ENCODE data around the gene CDH13.
A peak's percentile ranks its signal among the peaks of the same experiment; 100 is the strongest.

CDH13 gene

GRCh38 chr16:82935766-82936165 lies 309.0 kb downstream of the CDH13 start:
- H3K36me3 ChIP-seq (ENCODE audit: control insufficient read depth, insufficient read depth, low read length, severe bottlenecking), result no peaks in the 10 kb centered on the region
- peaks cover 3% of the 10 kb centered on the region for H3K9me3 ChIP-seq (ENCODE audit: control insufficient read depth, low read length)
- H3K4me3 ChIP-seq (ENCODE audit: low read length), result no peak overlapping the region
- no peaks in the 10 kb centered on the region for H3K4me1 ChIP-seq (ENCODE audit: control insufficient read depth, insufficient read depth, low read length)
- H3K9ac ChIP-seq (ENCODE audit: low read length), result no peak overlapping the region
- no peaks in the 10 kb centered on the region for H3K27me3 ChIP-seq (replicated peaks; ENCODE audit: control insufficient read depth, insufficient read depth, low read length)
- DNase-seq (ENCODE audit: low read depth), result no peak

GRCh38 chr16:82936941-82937551 lies 310.3 kb downstream of the CDH13 start:
- peak; percentile 42 for DNase-seq (ENCODE audit: low read depth)
- Histone ChIP-seq H3K9ac (ENCODE audit: low read length) (no peak overlapping the region), H3K4me3 (ENCODE audit: low read length) (no peak overlapping the region), H3K27me3 (replicated peaks; ENCODE audit: control insufficient read depth, insufficient read depth, low read length) (no peaks in the 10 kb centered on the region), H3K4me1 (ENCODE audit: control insufficient read depth, insufficient read depth, low read length) (no peaks in the 10 kb centered on the region), H3K36me3 (ENCODE audit: control insufficient read depth, insufficient read depth, low read length, severe bottlenecking) (no peaks in the 10 kb centered on the region), H3K9me3 (ENCODE audit: control insufficient read depth, low read length) (peaks cover 3% of the 10 kb centered on the region)

DNA sequence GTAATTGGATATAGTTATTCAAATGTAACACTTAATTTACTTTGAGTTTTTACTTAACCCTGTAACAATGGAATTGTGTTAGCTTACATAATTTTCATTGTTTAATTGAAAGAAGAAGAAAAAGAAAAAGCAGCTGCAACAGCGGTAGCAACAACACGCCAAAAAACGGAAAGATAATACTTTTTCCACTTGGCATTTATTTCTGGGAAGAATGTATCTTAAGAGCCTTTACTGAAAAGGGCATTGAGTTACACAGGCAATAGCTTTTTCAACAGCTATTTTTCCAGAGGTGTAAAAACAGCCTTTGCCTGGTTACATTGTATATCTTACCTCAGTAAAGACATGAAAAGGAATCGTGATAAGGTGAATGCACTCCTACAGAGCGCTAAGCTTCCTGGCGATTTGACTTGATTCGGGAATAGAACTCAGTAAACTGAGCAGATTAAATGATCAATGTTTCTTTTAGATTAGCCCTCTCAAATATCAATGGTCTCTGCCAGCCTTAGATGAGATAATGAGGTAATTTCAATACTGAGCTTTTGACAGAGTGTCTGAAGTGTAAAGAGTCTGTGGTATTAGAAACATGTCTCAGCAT lies 311.3 kb downstream of the CDH13 start:
- DNase-seq (ENCODE audit: low read depth), result no peak
- no peaks in the 10 kb centered on the region for H3K27me3 ChIP-seq (replicated peaks; ENCODE audit: control insufficient read depth, insufficient read depth, low read length)
- peaks cover under 1% of the 10 kb centered on the region for H3K4me1 ChIP-seq (ENCODE audit: control insufficient read depth, insufficient read depth, low read length)
- peaks cover 3% of the 10 kb centered on the region for H3K9me3 ChIP-seq (ENCODE audit: control insufficient read depth, low read length)
- H3K9ac ChIP-seq (ENCODE audit: low read length), result no peak overlapping the region
- no peak overlapping the region for H3K4me3 ChIP-seq (ENCODE audit: low read length)
- H3K36me3 ChIP-seq (ENCODE audit: control insufficient read depth, insufficient read depth, low read length, severe bottlenecking), result no peaks in the 10 kb centered on the region

DNA sequence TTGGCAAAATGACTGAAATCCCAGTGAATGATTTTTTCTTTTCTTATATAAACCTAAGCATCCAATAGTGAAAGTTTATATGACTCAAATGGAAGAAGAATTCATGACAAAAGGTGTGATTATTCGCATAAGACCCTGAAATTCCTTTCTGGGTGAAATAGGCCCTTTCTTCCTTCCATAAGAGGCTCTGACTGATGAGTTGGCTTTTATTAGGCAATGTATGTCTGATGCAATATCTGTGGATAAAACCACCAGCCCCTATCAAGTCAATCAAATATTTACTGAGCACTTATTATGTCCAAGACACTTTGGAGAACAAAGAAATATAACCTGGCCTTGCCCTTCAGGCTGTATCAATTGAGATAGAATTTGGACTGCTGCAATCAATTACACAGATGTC lies 316.6 kb downstream of the CDH13 start:
- no peaks in the 10 kb centered on the region for H3K9me3 ChIP-seq (ENCODE audit: control insufficient read depth, low read length)
- H3K4me1 ChIP-seq (ENCODE audit: control insufficient read depth, insufficient read depth, low read length), result peaks cover 12% of the 10 kb centered on the region
- no peaks in the 10 kb centered on the region for H3K36me3 ChIP-seq (ENCODE audit: control insufficient read depth, insufficient read depth, low read length, severe bottlenecking)
- peak; percentile 20 for DNase-seq (ENCODE audit: low read depth)
- no peaks in the 10 kb centered on the region for H3K27me3 ChIP-seq (replicated peaks; ENCODE audit: control insufficient read depth, insufficient read depth, low read length)
- H3K9ac ChIP-seq (ENCODE audit: low read length), result no peak overlapping the region
- H3K4me3 ChIP-seq (ENCODE audit: low read length), result no peak overlapping the region

GRCh38 chr16:82945420-82946101 lies 318.8 kb downstream of the CDH13 start:
- no peaks in the 10 kb centered on the region for H3K27me3 ChIP-seq (replicated peaks; ENCODE audit: control insufficient read depth, insufficient read depth, low read length)
- no peak overlapping the region for H3K4me3 ChIP-seq (ENCODE audit: low read length)
- peaks cover 12% of the 10 kb centered on the region for H3K4me1 ChIP-seq (ENCODE audit: control insufficient read depth, insufficient read depth, low read length)
- no peaks in the 10 kb centered on the region for H3K36me3 ChIP-seq (ENCODE audit: control insufficient read depth, insufficient read depth, low read length, severe bottlenecking)
- H3K9ac ChIP-seq (ENCODE audit: low read length), result no peak overlapping the region
- DNase-seq (ENCODE audit: low read depth), result no peak
- no peaks in the 10 kb centered on the region for H3K9me3 ChIP-seq (ENCODE audit: control insufficient read depth, low read length)

DNA sequence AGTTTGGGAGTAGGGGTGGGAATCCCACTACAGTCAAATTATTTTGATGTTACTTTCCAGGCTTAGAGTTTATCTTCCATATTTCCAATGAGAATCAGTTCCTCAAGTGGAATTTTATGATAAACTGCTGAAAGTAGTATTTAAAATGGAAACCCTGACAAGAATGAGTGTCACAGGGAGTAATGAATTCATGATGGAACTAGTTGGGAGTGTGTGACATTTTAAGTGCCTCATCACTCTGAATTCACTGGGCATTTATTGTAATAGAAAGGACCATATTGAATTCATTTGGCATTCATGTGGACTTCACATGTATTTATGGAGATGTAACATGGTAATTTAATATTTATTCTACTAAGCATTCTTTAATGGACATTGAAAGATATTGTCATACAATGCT lies 320.9 kb downstream of the CDH13 start:
- Histone ChIP-seq H3K9ac (ENCODE audit: low read length) (no peak overlapping the region), H3K27me3 (replicated peaks; ENCODE audit: control insufficient read depth, insufficient read depth, low read length) (no peaks in the 10 kb centered on the region), H3K9me3 (ENCODE audit: control insufficient read depth, low read length) (no peaks in the 10 kb centered on the region), H3K4me1 (ENCODE audit: control insufficient read depth, insufficient read depth, low read length) (peaks cover 12% of the 10 kb centered on the region), H3K36me3 (ENCODE audit: control insufficient read depth, insufficient read depth, low read length, severe bottlenecking) (no peaks in the 10 kb centered on the region), H3K4me3 (ENCODE audit: low read length) (no peak overlapping the region)
- DNase-seq (ENCODE audit: low read depth), result no peak

DNA sequence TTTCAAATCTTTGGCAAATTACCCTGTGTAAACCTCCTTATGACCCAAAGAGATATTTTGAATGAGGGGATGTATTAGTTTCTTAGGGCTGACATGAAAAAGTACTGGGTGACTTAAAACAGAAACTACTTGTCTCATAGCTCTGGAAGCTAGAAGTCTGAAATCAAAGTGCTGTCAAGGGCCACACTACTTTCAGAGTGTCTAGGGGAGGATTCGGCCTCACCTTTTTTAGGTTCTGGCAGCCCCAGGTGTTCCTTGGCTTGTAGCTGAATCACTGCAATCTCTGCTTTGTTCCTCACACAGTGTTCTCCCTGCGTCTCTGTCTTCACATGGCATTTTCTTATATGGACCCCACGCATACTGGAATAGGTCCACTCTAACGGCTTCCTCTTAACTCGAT lies 322.2 kb downstream of the CDH13 start:
- Histone ChIP-seq H3K27me3 (replicated peaks; ENCODE audit: control insufficient read depth, insufficient read depth, low read length) (no peaks in the 10 kb centered on the region), H3K4me3 (ENCODE audit: low read length) (no peak overlapping the region), H3K36me3 (ENCODE audit: control insufficient read depth, insufficient read depth, low read length, severe bottlenecking) (no peaks in the 10 kb centered on the region), H3K4me1 (ENCODE audit: control insufficient read depth, insufficient read depth, low read length) (peaks cover 1% of the 10 kb centered on the region), H3K9ac (ENCODE audit: low read length) (no peak overlapping the region), H3K9me3 (ENCODE audit: control insufficient read depth, low read length) (no peaks in the 10 kb centered on the region)
- no peak for DNase-seq (ENCODE audit: low read depth)

- no peak overlapping the region for H3K9ac ChIP-seq (ENCODE audit: low read length)
- no peaks in the 10 kb centered on the region for H3K36me3 ChIP-seq (ENCODE audit: control insufficient read depth, insufficient read depth, low read length, severe bottlenecking)
- no peaks in the 10 kb centered on the region for H3K27me3 ChIP-seq (replicated peaks; ENCODE audit: control insufficient read depth, insufficient read depth, low read length)
- H3K9me3 ChIP-seq (ENCODE audit: control insufficient read depth, low read length), result no peaks in the 10 kb centered on the region
- no peak overlapping the region for H3K4me3 ChIP-seq (ENCODE audit: low read length)
- no peak for DNase-seq (ENCODE audit: low read depth)
- no peaks in the 10 kb centered on the region for H3K4me1 ChIP-seq (ENCODE audit: control insufficient read depth, insufficient read depth, low read length)
Measured at GRCh38 chr16:82953517-82953916, 326.7 kb downstream of the CDH13 start.

GRCh38 chr16:82954224-82954929 lies 327.6 kb downstream of the CDH13 start:
- Histone ChIP-seq H3K36me3 (ENCODE audit: control insufficient read depth, insufficient read depth, low read length, severe bottlenecking) (no peaks in the 10 kb centered on the region), H3K9me3 (ENCODE audit: control insufficient read depth, low read length) (no peaks in the 10 kb centered on the region), H3K9ac (ENCODE audit: low read length) (no peak overlapping the region), H3K27me3 (replicated peaks; ENCODE audit: control insufficient read depth, insufficient read depth, low read length) (no peaks in the 10 kb centered on the region), H3K4me3 (ENCODE audit: low read length) (no peak overlapping the region), H3K4me1 (ENCODE audit: control insufficient read depth, insufficient read depth, low read length) (no peaks in the 10 kb centered on the region)
- DNase-seq (ENCODE audit: low read depth), result peak; percentile 61

DNA sequence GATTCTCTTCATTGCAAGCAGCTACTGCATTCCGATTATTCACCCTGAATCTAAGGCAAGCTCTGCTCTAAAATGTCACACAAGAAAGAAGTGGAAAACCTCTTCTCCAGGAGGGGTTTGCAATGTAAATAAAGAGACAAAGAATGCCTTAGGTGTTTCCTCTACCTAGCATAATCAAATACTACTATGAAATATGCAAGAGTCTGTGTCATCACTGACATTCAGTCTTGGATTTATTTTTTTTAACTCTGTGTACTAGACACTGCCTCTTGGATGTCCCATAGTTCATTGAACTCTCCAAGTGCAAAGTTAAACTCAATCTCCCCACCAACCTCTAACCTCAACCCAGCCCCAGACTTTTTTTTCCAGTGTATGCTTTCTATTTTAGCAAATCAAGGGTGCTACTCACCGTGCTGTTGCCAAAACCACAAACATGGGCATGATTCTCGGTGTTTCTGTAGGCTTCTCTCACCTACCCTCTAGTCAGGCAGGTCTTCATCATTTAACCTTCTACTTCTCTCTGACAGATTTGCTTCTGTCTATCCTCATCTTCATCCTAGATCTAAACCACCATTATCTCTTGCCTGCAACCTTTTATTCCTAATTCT lies 329.1 kb downstream of the CDH13 start:
- Histone ChIP-seq H3K36me3 (ENCODE audit: control insufficient read depth, insufficient read depth, low read length, severe bottlenecking) (no peaks in the 10 kb centered on the region), H3K9me3 (ENCODE audit: control insufficient read depth, low read length) (no peaks in the 10 kb centered on the region), H3K9ac (ENCODE audit: low read length) (no peak overlapping the region), H3K4me3 (ENCODE audit: low read length) (no peak overlapping the region), H3K4me1 (ENCODE audit: control insufficient read depth, insufficient read depth, low read length) (no peaks in the 10 kb centered on the region), H3K27me3 (replicated peaks; ENCODE audit: control insufficient read depth, insufficient read depth, low read length) (no peaks in the 10 kb centered on the region)
- peak; percentile 9 for DNase-seq (ENCODE audit: low read depth)

GRCh38 chr16:82957212-82957611 lies 330.4 kb downstream of the CDH13 start:
- Histone ChIP-seq H3K4me3 (ENCODE audit: low read length) (no peak overlapping the region), H3K9me3 (ENCODE audit: control insufficient read depth, low read length) (no peaks in the 10 kb centered on the region), H3K27me3 (replicated peaks; ENCODE audit: control insufficient read depth, insufficient read depth, low read length) (no peaks in the 10 kb centered on the region), H3K36me3 (ENCODE audit: control insufficient read depth, insufficient read depth, low read length, severe bottlenecking) (no peaks in the 10 kb centered on the region), H3K4me1 (ENCODE audit: control insufficient read depth, insufficient read depth, low read length) (no peaks in the 10 kb centered on the region), H3K9ac (ENCODE audit: low read length) (no peak overlapping the region)
- DNase-seq (ENCODE audit: low read depth), result no peak

Data from adipocyte (in vitro differentiated cells).